HepG2 (cell line): ENCODE data around the gene ANTXR1. TPM values are rescaled to one million over a fixed set of nuclear protein-coding genes. Genes with fewer than 3 reads are reported as not detected.

Experiments used
- ASH2L ChIP-seq: fragments of 300-600, 200-600 bp; sonication (generic); IDR thresholded peaks from 2 replicates; pipeline ENCODE4 v1.7.0; 2017; ENCODE audit warnings: low read depth, mild to moderate bottlenecking, moderate library complexity, mixed read lengths, low read length; ENCODE audit not compliant: insufficient read length
- BCLAF1 ChIP-seq: fragments of 450-650 bp; IDR thresholded peaks from 2 replicates; pipeline ENCODE4 v1.6.1; 2017; ENCODE audit warnings: mild to moderate bottlenecking
- GABPA ChIP-seq, 2 experiments: IDR thresholded peaks; 2 replicates each; pipeline ENCODE4 v1.6.1; 2011 to 2016; ENCODE audit warnings: low read depth in 2 of 2, low read length in 1 of 2, missing biosample characterization in 1 of 2, missing genetic modification characterization in 1 of 2
- GZF1 ChIP-seq: sonication (generic); formaldehyde crosslinking; IDR thresholded peaks from 2 replicates; pipeline ENCODE4 v1.5.1; 2020; ENCODE audit warnings: mild to moderate bottlenecking, missing genetic modification reagents
- MAFG ChIP-seq: sonication (generic); formaldehyde crosslinking; IDR thresholded peaks from 2 replicates; pipeline ENCODE4 v1.5.1; 2020; ENCODE audit warnings: mild to moderate bottlenecking, missing genetic modification reagents
- MIER2 ChIP-seq: IDR thresholded peaks from 2 replicates; pipeline ENCODE4 v1.6.1; 2016; ENCODE audit warnings: missing biosample characterization, missing genetic modification reagents
- NBN ChIP-seq: fragments of 450-650 bp; conservative IDR thresholded peaks from 2 replicates; pipeline ENCODE4 v1.6.1; 2017
- PHF8 ChIP-seq: sonication (generic); formaldehyde crosslinking; IDR thresholded peaks from 2 replicates; pipeline ENCODE4 v1.5.0; 2020; ENCODE audit warnings: missing genetic modification reagents
- PTBP1 ChIP-seq: fragments of 200-400 bp; formaldehyde crosslinking; IDR thresholded peaks from 2 replicates; pipeline ENCODE4 v1.6.1; 2018; ENCODE audit warnings: low read length, low read depth; ENCODE audit not compliant: poor library complexity, severe bottlenecking
- TERF1 ChIP-seq: sonication (generic); formaldehyde crosslinking; IDR thresholded peaks from 2 replicates; pipeline ENCODE4 v1.8.0; 2022; ENCODE audit warnings: mild to moderate bottlenecking, missing genetic modification reagents, moderate library complexity
- TOPORS ChIP-seq: sonication (generic); formaldehyde crosslinking; IDR thresholded peaks from 2 replicates; pipeline ENCODE4 v1.8.0; 2023; ENCODE audit warnings: mild to moderate bottlenecking, missing genetic modification reagents
- TRAFD1 ChIP-seq: sonication (generic); formaldehyde crosslinking; IDR thresholded peaks from 2 replicates; pipeline ENCODE4 v1.5.1; 2020; ENCODE audit warnings: missing genetic modification reagents, mild to moderate bottlenecking, borderline replicate concordance
- ZNF260 ChIP-seq: sonication (generic); formaldehyde crosslinking; IDR thresholded peaks from 2 replicates; pipeline ENCODE4 v1.4.0; 2020; ENCODE audit warnings: missing genetic modification reagents, low read depth, mild to moderate bottlenecking, borderline replicate concordance
- ZNF276 ChIP-seq: sonication (generic); formaldehyde crosslinking; IDR thresholded peaks from 2 replicates; pipeline ENCODE4 v1.4.0; 2020; ENCODE audit warnings: mild to moderate bottlenecking, low read depth, missing genetic modification reagents
- ZNF564 ChIP-seq: sonication (generic); formaldehyde crosslinking; IDR thresholded peaks from 2 replicates; pipeline ENCODE4 v1.8.1; 2023; ENCODE audit warnings: mild to moderate bottlenecking, missing genetic modification reagents
- ZNF567 ChIP-seq: sonication (generic); formaldehyde crosslinking; IDR thresholded peaks from 2 replicates; pipeline ENCODE4 v1.8.1; 2023; ENCODE audit warnings: mild to moderate bottlenecking, missing genetic modification reagents, borderline replicate concordance
- ZNF574 ChIP-seq: sonication (generic); formaldehyde crosslinking; IDR thresholded peaks from 2 replicates; pipeline ENCODE4 v1.4.0; 2020; ENCODE audit warnings: missing genetic modification reagents
- ZNF737 ChIP-seq: sonication (generic); formaldehyde crosslinking; IDR thresholded peaks from 2 replicates; pipeline ENCODE4 v1.5.0; 2020; ENCODE audit warnings: missing genetic modification reagents, mild to moderate bottlenecking, borderline replicate concordance
- ZNF749 ChIP-seq: sonication (generic); formaldehyde crosslinking; IDR thresholded peaks from 2 replicates; pipeline ENCODE4 v1.8.0; 2022; ENCODE audit warnings: mild to moderate bottlenecking, missing genetic modification reagents, moderate library complexity, borderline replicate concordance
- ZNF790 ChIP-seq: sonication (generic); formaldehyde crosslinking; IDR thresholded peaks from 2 replicates; pipeline ENCODE4 v1.8.0; 2022; ENCODE audit warnings: missing genetic modification reagents, mild to moderate bottlenecking, borderline replicate concordance
- polyA plus RNA-seq, 8 experiments: library from polyadenylated mRNA; depleted of rRNA in 3 of 8; stranded (reverse) in 7 of 8; unstranded in 1 of 8; fragments of >200 nt; fragmentation: Illumina TruSeq in 4 of 8; extraction: Trizol in 4 of 8; gene quantifications; 2 replicates each; pipeline versions ENCODE4 v1.2.1 to v1.2.3, GENCODE V29; 2011 to 2016; ENCODE audit warnings: low read depth in 4 of 8, missing spikeins in 1 of 8, mixed read lengths in 1 of 8; ENCODE audit not compliant: insufficient read depth in 1 of 8
- total RNA-seq, 5 experiments: library from RNA; depleted of rRNA; stranded (reverse); fragments of >200 nt; fragmentation: Illumina TruSeq; extraction: Trizol; gene quantifications; 2 replicates each; pipeline ENCODE4 v1.2.3, GENCODE V29; 2016; ENCODE audit warnings: low read depth in 1 of 5

Gene ANTXR1
- total and polyA plus RNA-seq, 2 of the 13 experiments (the other 11 are each of a cell fraction or from before 2014, with no cell fraction given): 4.5 to 12.7 TPM

GRCh38 chr2:69200107-69200520 lies 187.1 kb downstream of the ANTXR1 start (continued):
- TF ChIP-seq TERF1 (CRISPR knock-in tag) (no peak), ZNF790 (CRISPR knock-in tag) (no peak), ZNF276 (CRISPR knock-in tag) (no peak), TOPORS (CRISPR knock-in tag) (no peak), ZNF737 (no peak), ZNF567 (CRISPR knock-in tag) (no peak), GABPA (IDR thresholded peaks at IDR 0.05; ENCODE audit: low read depth, low read length) (no peak), GABPA (CRISPR knock-in tag; IDR thresholded peaks at IDR 0.05; ENCODE audit: low read depth) (no peak), TRAFD1 (CRISPR knock-in tag) (no peak), PHF8 (CRISPR knock-in tag) (no peak), BCLAF1 (no peak), MAFG (CRISPR knock-in tag) (no peak), NBN (no peak), ZNF749 (CRISPR knock-in tag) (no peak), ZNF564 (CRISPR knock-in tag) (no peak), ZNF574 (CRISPR knock-in tag) (peak; percentile 60), ZNF260 (no peak), MIER2 (CRISPR knock-in tag) (no peak), ASH2L (no peak), PTBP1 (no peak), GZF1 (CRISPR knock-in tag) (no peak)
